Measurements from ENCODE around the gene PERCC1. TPM values are rescaled to one million over a fixed set of nuclear protein-coding genes. Genes with fewer than 3 reads are reported as not detected.

The PERCC1 gene
- total RNA-seq, 4 donors from 2014 or later, result not detected

GRCh38 chr16:1413684-1414531, 17.0 kb upstream of the PERCC1 start:
- TF ChIP-seq CTCF (IDR thresholded peaks at IDR 0.05; ENCODE audit: low read depth), result no peak

- TF ChIP-seq CTCF (IDR thresholded peaks at IDR 0.05; ENCODE audit: low read depth), result no peak
These were observed 16.2 kb upstream of the PERCC1 start, which contains the start of gene UNKL for GRCh38 chr16:1414532-1415260. Gene UNKL (minus strand): TSS chr16:1414704. CDS start chr16:1414691, 13 bp downstream.

- no peak for TF ChIP-seq CTCF (IDR thresholded peaks at IDR 0.05; ENCODE audit: low read depth)
These were observed 14.3 kb upstream of the PERCC1 start for GRCh38 chr16:1416521-1416941.

- no peak for TF ChIP-seq CTCF (IDR thresholded peaks at IDR 0.05; ENCODE audit: low read depth)
These were observed 10.8 kb upstream of the PERCC1 start for GRCh38 chr16:1420111-1420539.

- no peak for TF ChIP-seq CTCF (IDR thresholded peaks at IDR 0.05; ENCODE audit: low read depth)
These were observed 8.8 kb upstream of the PERCC1 start for GRCh38 chr16:1422076-1422475.

- TF ChIP-seq CTCF (IDR thresholded peaks at IDR 0.05; ENCODE audit: low read depth), result no peak
These were observed 6.8 kb upstream of the PERCC1 start for GRCh38 chr16:1424028-1424427.

Measured in subcutaneous adipose tissue (tissue), 4 donors.